ENCODE data around the gene NTF3. TPM values are rescaled to one million over a fixed set of nuclear protein-coding genes. Genes with fewer than 3 reads are reported as not detected.

Gene NTF3
- total and polyA plus RNA-seq, 9 donors: 3.2 to 15.9 (median 9.4) TPM

DNA sequence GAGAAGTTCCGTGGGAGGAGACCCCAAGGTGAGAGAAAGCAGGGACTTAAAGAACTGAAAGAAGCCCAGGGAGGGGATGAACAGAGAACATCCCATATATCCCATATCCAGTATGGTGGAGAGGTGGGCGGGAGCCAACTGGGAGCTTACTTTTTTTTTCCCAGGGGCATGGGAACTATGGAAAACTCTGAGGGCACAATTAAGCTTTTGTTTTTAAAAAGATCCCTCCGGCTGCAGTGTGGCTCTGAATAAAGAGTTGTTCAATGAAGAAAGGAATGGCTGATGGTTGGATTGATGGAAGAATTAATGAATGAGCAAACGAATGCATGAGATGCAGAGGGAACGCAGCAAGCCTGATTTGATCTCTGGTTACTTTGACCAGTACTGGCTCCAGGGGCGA, 12.6 kb downstream of the NTF3 start:
- no peaks in the 10 kb centered on the region for H3K36me3 ChIP-seq
- peaks cover 1% of the 10 kb centered on the region for H3K4me1 ChIP-seq (ENCODE audit: insufficient read depth)
- intact Hi-C loops (cut with DNase I): no loop called here
- no peaks in the 10 kb centered on the region for H3K9me3 ChIP-seq
- TF ChIP-seq POLR2A (IDR thresholded peaks at IDR 0.05): no peak
- no peak overlapping the region for H3K27ac ChIP-seq
- DNase-seq: no peak
- no peak overlapping the region for H3K4me3 ChIP-seq
- 86 to 89% (median 87%) methylated on average over 6 of the region's 6 CpGs for WGBS, 3 donors
- H3K27me3 ChIP-seq: no peaks in the 10 kb centered on the region

DNA sequence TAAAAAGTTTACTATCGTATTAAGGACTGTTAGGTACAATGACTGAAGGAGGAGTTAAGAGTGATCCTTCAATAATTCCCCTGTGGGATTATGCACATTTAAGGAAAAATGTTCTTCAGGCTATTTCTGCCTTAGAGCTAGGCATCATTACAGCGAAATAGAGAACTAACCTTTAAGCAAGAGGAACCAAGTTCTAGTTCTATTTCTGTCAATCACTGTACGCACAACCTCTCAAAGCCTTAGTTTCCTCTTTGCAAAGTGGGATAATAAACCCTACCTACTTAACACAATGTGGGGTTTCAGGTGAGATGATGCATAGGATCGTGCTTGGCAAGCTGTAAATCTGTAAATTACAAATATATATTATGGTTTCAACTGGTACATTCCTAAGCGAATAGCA, 15.4 kb downstream of the NTF3 start:
- Histone ChIP-seq H3K9me3 (no peaks in the 10 kb centered on the region), H3K27me3 (no peaks in the 10 kb centered on the region), H3K4me1 (ENCODE audit: insufficient read depth) (peaks cover under 1% of the 10 kb centered on the region), H3K4me3 (no peak overlapping the region), H3K36me3 (no peaks in the 10 kb centered on the region), H3K27ac (no peak overlapping the region)
- intact Hi-C loops (cut with DNase I): no loop called here
- WGBS, 3 donors: 89 to 93% (median 92%) methylated on average over 5 of the region's 5 CpGs
- no peak for DNase-seq
- TF ChIP-seq, protein P1, sequence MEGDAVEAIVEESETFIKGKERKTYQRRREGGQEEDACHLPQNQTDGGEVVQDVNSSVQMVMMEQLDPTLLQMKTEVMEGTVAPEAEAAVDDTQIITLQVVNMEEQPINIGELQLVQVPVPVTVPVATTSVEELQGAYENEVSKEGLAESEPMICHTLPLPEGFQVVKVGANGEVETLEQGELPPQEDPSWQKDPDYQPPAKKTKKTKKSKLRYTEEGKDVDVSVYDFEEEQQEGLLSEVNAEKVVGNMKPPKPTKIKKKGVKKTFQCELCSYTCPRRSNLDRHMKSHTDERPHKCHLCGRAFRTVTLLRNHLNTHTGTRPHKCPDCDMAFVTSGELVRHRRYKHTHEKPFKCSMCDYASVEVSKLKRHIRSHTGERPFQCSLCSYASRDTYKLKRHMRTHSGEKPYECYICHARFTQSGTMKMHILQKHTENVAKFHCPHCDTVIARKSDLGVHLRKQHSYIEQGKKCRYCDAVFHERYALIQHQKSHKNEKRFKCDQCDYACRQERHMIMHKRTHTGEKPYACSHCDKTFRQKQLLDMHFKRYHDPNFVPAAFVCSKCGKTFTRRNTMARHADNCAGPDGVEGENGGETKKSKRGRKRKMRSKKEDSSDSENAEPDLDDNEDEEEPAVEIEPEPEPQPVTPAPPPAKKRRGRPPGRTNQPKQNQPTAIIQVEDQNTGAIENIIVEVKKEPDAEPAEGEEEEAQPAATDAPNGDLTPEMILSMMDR (IDR thresholded peaks at IDR 0.05): no peak

DNA sequence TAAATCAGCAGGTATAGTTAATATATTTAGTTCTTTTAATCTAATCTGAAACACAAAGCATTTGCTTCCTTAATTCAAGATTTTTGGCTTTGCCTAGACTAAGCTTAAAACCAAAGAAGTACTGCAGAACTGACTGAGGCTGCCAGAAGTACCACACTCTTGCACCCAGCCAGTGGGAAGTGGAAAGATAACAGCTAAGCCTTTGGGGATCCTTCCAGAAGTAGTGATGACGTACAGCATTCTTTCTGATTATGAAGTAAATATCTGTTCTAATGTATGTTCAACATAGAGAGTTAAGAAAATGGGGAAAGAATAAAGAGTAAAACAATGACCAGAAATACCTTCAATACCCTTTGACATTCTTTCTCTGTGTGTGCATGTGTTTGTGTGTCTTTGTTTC, 19.3 kb downstream of the NTF3 start:
- Histone ChIP-seq H3K27me3 (no peaks in the 10 kb centered on the region), H3K36me3 (no peaks in the 10 kb centered on the region), H3K27ac (no peak overlapping the region), H3K4me1 (ENCODE audit: insufficient read depth) (peaks cover 7% of the 10 kb centered on the region), H3K4me3 (no peak overlapping the region), H3K9me3 (no peaks in the 10 kb centered on the region)
- 83 to 84% (median 84%) methylated on average over 1 of the region's 1 CpG for WGBS, 3 donors
- no peak for DNase-seq
- TF ChIP-seq POLR2A (IDR thresholded peaks at IDR 0.05) (no peak), EP300 (IDR thresholded peaks at IDR 0.05) (no peak)
- TF ChIP-seq, protein P1 (IDR thresholded peaks at IDR 0.05): no peak
- intact Hi-C loops (cut with DNase I): no loop called here

DNA sequence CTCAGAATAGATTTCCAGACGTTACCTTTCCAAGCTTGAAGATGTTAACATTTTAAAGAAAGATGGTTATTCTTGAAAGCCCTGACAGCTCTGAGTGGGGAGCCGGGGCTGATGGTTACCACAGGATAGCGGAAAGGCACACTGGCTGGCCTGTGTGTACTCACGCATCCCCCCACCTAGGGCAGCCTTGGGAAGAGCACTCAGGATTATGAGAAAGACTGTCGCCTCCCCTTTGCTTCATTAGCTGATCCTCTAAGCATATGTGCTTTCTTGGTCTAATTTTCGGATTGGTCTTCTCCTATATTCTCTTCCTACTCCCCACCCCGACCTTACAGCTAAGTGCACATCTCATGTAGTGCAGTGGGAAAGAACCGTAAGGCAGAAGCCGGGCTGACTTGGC, 20.7 kb downstream of the NTF3 start:
- no peaks in the 10 kb centered on the region for H3K27me3 ChIP-seq
- intact Hi-C loops (cut with DNase I): no loop called here
- peaks cover 9% of the 10 kb centered on the region for H3K4me1 ChIP-seq (ENCODE audit: insufficient read depth)
- no peak overlapping the region for H3K4me3 ChIP-seq
- WGBS, 3 donors: 93 to 98% (median 94%) methylated on average over 9 of the region's 9 CpGs
- TF ChIP-seq, protein P1 (IDR thresholded peaks at IDR 0.05): no peak
- TF ChIP-seq EP300 (IDR thresholded peaks at IDR 0.05) (no peak), POLR2A (IDR thresholded peaks at IDR 0.05) (no peak)
- H3K27ac ChIP-seq: no peak overlapping the region
- H3K36me3 ChIP-seq: no peaks in the 10 kb centered on the region
- no peak for DNase-seq
- no peaks in the 10 kb centered on the region for H3K9me3 ChIP-seq

DNA sequence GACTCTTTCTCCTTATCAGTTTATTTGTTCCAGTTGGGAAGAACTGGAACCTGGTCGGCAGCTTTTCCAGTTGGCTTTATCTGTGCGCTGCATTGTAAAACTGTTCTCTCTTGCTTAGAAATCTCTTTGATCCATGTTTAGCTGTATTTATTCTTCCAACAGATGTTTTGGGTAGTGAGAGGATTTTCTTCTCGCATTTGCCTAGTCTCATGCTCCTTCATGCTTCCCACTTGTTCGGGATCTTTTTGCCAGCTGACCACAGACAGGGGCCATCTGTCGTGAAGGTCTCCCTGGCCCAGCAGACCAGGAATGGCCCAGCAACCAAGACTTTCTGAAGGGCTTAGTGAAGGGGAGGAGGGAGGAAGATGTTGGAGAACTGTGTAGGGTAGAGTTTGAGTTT, 21.6 kb downstream of the NTF3 start:
- DNase-seq: no peak
- WGBS, 3 donors: 16 to 33% (median 18%) methylated on average over 5 of the region's 5 CpGs
- no peaks in the 10 kb centered on the region for H3K27me3 ChIP-seq
- no peaks in the 10 kb centered on the region for H3K36me3 ChIP-seq
- H3K4me1 ChIP-seq (ENCODE audit: insufficient read depth): peaks cover 9% of the 10 kb centered on the region
- no peak overlapping the region for H3K4me3 ChIP-seq
- intact Hi-C loops (cut with DNase I): no loop called here
- no peak overlapping the region for H3K27ac ChIP-seq
- H3K9me3 ChIP-seq: no peaks in the 10 kb centered on the region
- TF ChIP-seq EP300 (IDR thresholded peaks at IDR 0.05): no peak

DNA sequence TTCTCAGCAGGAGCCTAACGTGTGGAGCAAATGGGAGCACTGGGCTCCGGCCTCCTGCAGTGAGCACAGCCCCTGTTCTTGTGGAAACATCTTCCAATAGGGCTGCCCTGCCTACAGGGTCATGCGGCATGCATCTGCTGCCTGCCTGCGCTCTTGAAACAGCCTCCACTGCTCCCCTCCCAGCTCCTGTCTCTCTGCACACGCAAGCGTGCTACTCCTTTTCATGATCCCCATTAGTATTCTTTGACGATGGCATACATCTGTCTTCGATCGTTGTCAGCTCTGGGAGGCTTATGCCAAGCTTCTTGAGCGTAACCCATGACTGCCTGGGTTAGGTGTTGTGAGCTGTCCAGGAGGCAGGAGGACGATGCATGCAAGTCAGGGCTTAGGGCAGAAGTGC, 23.1 kb downstream of the NTF3 start:
- intact Hi-C loops (cut with DNase I): no loop called here
- WGBS, 3 donors: 84 to 86% (median 84%) methylated on average over 11 of the region's 11 CpGs
- Histone ChIP-seq H3K4me3 (no peak overlapping the region), H3K4me1 (ENCODE audit: insufficient read depth) (peaks cover 9% of the 10 kb centered on the region), H3K27me3 (no peaks in the 10 kb centered on the region), H3K27ac (no peak overlapping the region), H3K9me3 (no peaks in the 10 kb centered on the region), H3K36me3 (no peaks in the 10 kb centered on the region)
- DNase-seq: no peak
- TF ChIP-seq, protein P1 (IDR thresholded peaks at IDR 0.05): no peak
- no peak for TF ChIP-seq EP300 (IDR thresholded peaks at IDR 0.05)
- no peak for TF ChIP-seq POLR2A (IDR thresholded peaks at IDR 0.05)
